Neural progenitor cell (in vitro differentiated cells): ENCODE data around the gene CCDC177. TPM values are rescaled to one million over a fixed set of nuclear protein-coding genes. Genes with fewer than 3 reads are reported as not detected.
A peak's percentile ranks its signal among the peaks of the same experiment; 100 is the strongest.

Experiments
- DNase-seq: peaks from one replicate; pipeline ENCODE4 v3.0.0-alpha.2; 2016; ENCODE audit warnings: low spot score
- H2AFZ ChIP-seq: fragments of 200-600 bp; sonication (generic); replicated peaks from 2 replicates; pipeline ENCODE4 v1.6.1; 2016; ENCODE audit warnings: antibody characterized with exemption
- H3F3A ChIP-seq: fragments of 200-600 bp; sonication (generic); 2 replicates; pipeline ENCODE4 v1.6.1; 2016; ENCODE audit warnings: antibody characterized with exemption, low read depth
- H3K27ac ChIP-seq: fragments of 200-600 bp; sonication (generic); 2 replicates; pipeline ENCODE4 v1.5.1; 2016; ENCODE audit warnings: mild to moderate bottlenecking
- H3K27me3 ChIP-seq: fragments of 200-600 bp; sonication (generic); 2 replicates; pipeline ENCODE4 v1.6.1; 2016; ENCODE audit warnings: mild to moderate bottlenecking, moderate library complexity
- H3K36me3 ChIP-seq: fragments of 200-600 bp; sonication (generic); 2 replicates; pipeline ENCODE4 v1.5.1; 2016
- H3K4me1 ChIP-seq: fragments of 200-600 bp; sonication (generic); 2 replicates; pipeline ENCODE4 v1.6.1; 2016; ENCODE audit warnings: mixed run types
- H3K4me2 ChIP-seq: fragments of 200-600 bp; sonication (generic); 2 replicates; pipeline ENCODE4 v1.6.1; 2016
- H3K4me3 ChIP-seq: fragments of 200-600 bp; sonication (generic); 2 replicates; pipeline ENCODE4 v1.5.1; 2016
- H3K79me2 ChIP-seq: fragments of 200-600 bp; sonication (generic); 2 replicates; pipeline ENCODE4 v1.6.1; 2016; ENCODE audit warnings: low read depth
- H3K9ac ChIP-seq: fragments of 200-600 bp; sonication (generic); 2 replicates; pipeline ENCODE4 v1.6.1; 2016
- H3K9me3 ChIP-seq: fragments of 200-600 bp; sonication (generic); 2 replicates; pipeline ENCODE4 v1.5.1; 2016; ENCODE audit warnings: low read depth
- H4K20me1 ChIP-seq: fragments of 200-600 bp; sonication (generic); 2 replicates; pipeline ENCODE4 v1.6.1; 2016; ENCODE audit warnings: low read depth
- H3K27ac Mint-ChIP-seq: 3 replicates; pipeline ENCODE4 v1.8.0; 2021; ENCODE audit warnings: mixed read lengths
- H3K27me3 Mint-ChIP-seq: 2 replicates; pipeline ENCODE4 v1.8.0; 2022; ENCODE audit warnings: low read depth, mild to moderate bottlenecking, inconsistent platforms, moderate library complexity, mixed read lengths; ENCODE audit not compliant: insufficient read depth
- H3K36me3 Mint-ChIP-seq: 3 replicates; pipeline ENCODE4 v1.8.0; 2021; ENCODE audit warnings: mixed read lengths
- H3K4me1 Mint-ChIP-seq: 3 replicates; pipeline ENCODE4 v1.8.0; 2021; ENCODE audit warnings: mixed read lengths
- H3K4me3 Mint-ChIP-seq: 3 replicates; pipeline ENCODE4 v1.8.0; 2021; ENCODE audit warnings: mild to moderate bottlenecking, moderate library complexity, mixed read lengths
- H3K9me3 Mint-ChIP-seq: 3 replicates; pipeline ENCODE4 v1.8.0; 2020; ENCODE audit warnings: mixed read lengths
- EZH2 ChIP-seq: fragments of 200-600 bp; sonication (generic); IDR thresholded peaks from 2 replicates; pipeline ENCODE4 v1.6.1; 2017; ENCODE audit warnings: antibody characterized with exemption, mild to moderate bottlenecking, moderate library complexity
- EZH2phosphoT487 ChIP-seq: fragments of 200-600 bp; sonication (generic); IDR thresholded peaks from 2 replicates; pipeline ENCODE4 v1.6.1; 2017; ENCODE audit warnings: antibody characterized with exemption
- total RNA-seq: library from RNA; depleted of rRNA; stranded (reverse); fragments of >200 nt; gene quantifications from 2 replicates; pipeline ENCODE4 v1.2.3, GENCODE V29; 2015; ENCODE audit warnings: low replicate concordance
- TF ChIP-seq, protein P1 (sequence below): fragments of 200-600 bp; sonication (generic); IDR thresholded peaks from 2 replicates; pipeline ENCODE4 v1.5.1; 2017; ENCODE audit warnings: antibody characterized with exemption, mild to moderate bottlenecking

Gene CCDC177
- total RNA-seq, 1 donor from 2014 or later: 8.6 TPM

- Histone ChIP-seq H2AFZ (no peak overlapping the region), H3K36me3 (no peaks in the 10 kb centered on the region), H3K4me2 (peak overlapping the region; percentile 95), H3K9ac (no peak overlapping the region), H3K79me2 (peaks cover 62% of the 10 kb centered on the region), H3K27ac (no peak overlapping the region), H3K9me3 (no peaks in the 10 kb centered on the region), H4K20me1 (peaks cover 5% of the 10 kb centered on the region), H3K27me3 (no peaks in the 10 kb centered on the region), H3F3A (peaks cover 22% of the 10 kb centered on the region), H3K4me1 (peaks cover 60% of the 10 kb centered on the region), H3K4me3 (peak overlapping the region; percentile 90)
- Mint-ChIP-seq H3K4me1 (peaks cover 55% of the 10 kb centered on the region), H3K9me3 (no peaks in the 10 kb centered on the region), H3K27me3 (peaks cover 6% of the 10 kb centered on the region), H3K27ac (no peak overlapping the region), H3K4me3 (peak overlapping the region; percentile 89), H3K36me3 (peaks cover 4% of the 10 kb centered on the region)
- no peak for DNase-seq
- TF ChIP-seq EZH2phosphoT487 (no peak), EZH2 (no peak)
Measured at GRCh38 chr14:69613312-69614073, 38.8 kb upstream of the CCDC177 start.

- H3K4me3 ChIP-seq: peak overlapping the region; percentile 90
- peak overlapping the region; percentile 89 for H3K4me3 Mint-ChIP-seq
- no peak for DNase-seq
- peak overlapping the region; percentile 95 for H3K4me2 ChIP-seq
- peaks cover 22% of the 10 kb centered on the region for H3F3A ChIP-seq
- TF ChIP-seq, protein P1, sequence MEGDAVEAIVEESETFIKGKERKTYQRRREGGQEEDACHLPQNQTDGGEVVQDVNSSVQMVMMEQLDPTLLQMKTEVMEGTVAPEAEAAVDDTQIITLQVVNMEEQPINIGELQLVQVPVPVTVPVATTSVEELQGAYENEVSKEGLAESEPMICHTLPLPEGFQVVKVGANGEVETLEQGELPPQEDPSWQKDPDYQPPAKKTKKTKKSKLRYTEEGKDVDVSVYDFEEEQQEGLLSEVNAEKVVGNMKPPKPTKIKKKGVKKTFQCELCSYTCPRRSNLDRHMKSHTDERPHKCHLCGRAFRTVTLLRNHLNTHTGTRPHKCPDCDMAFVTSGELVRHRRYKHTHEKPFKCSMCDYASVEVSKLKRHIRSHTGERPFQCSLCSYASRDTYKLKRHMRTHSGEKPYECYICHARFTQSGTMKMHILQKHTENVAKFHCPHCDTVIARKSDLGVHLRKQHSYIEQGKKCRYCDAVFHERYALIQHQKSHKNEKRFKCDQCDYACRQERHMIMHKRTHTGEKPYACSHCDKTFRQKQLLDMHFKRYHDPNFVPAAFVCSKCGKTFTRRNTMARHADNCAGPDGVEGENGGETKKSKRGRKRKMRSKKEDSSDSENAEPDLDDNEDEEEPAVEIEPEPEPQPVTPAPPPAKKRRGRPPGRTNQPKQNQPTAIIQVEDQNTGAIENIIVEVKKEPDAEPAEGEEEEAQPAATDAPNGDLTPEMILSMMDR: peak; percentile 20
- TF ChIP-seq EZH2: no peak
- peaks cover 55% of the 10 kb centered on the region for H3K79me2 ChIP-seq
- peak overlapping the region; percentile 12 for H2AFZ ChIP-seq
- peaks cover 60% of the 10 kb centered on the region for H3K4me1 ChIP-seq
- H3K27me3 ChIP-seq: no peaks in the 10 kb centered on the region
- H3K36me3 ChIP-seq: no peaks in the 10 kb centered on the region
- no peaks in the 10 kb centered on the region for H3K9me3 ChIP-seq
- peak overlapping the region; percentile 12 for H3K27ac Mint-ChIP-seq
- no peak overlapping the region for H3K9ac ChIP-seq
- peaks cover 4% of the 10 kb centered on the region for H3K36me3 Mint-ChIP-seq
- peaks cover 55% of the 10 kb centered on the region for H3K4me1 Mint-ChIP-seq
- H3K9me3 Mint-ChIP-seq: no peaks in the 10 kb centered on the region
- H4K20me1 ChIP-seq: peaks cover 5% of the 10 kb centered on the region
- peaks cover 6% of the 10 kb centered on the region for H3K27me3 Mint-ChIP-seq
- H3K27ac ChIP-seq: no peak overlapping the region
Measured at GRCh38 chr14:69612783-69613130, 38.1 kb upstream of the CCDC177 start.

GRCh38 chr14:69612014-69612782, 37.5 kb upstream of the CCDC177 start:
- peak overlapping the region; percentile 12 for H2AFZ ChIP-seq
- H3K9me3 Mint-ChIP-seq: no peaks in the 10 kb centered on the region
- no peaks in the 10 kb centered on the region for H3K9me3 ChIP-seq
- DNase-seq: peak; percentile 80
- peaks cover 55% of the 10 kb centered on the region for H3K4me1 ChIP-seq
- H3K36me3 Mint-ChIP-seq: peaks cover 4% of the 10 kb centered on the region
- TF ChIP-seq EZH2phosphoT487: no peak
- TF ChIP-seq, protein P1: no peak
- TF ChIP-seq EZH2: no peak
- peaks cover 22% of the 10 kb centered on the region for H3F3A ChIP-seq
- H3K27me3 Mint-ChIP-seq: peaks cover 6% of the 10 kb centered on the region
- peak overlapping the region; percentile 45 for H3K9ac ChIP-seq
- peak overlapping the region; percentile 90 for H3K4me3 ChIP-seq
- H3K79me2 ChIP-seq: peaks cover 49% of the 10 kb centered on the region
- peaks cover 5% of the 10 kb centered on the region for H4K20me1 ChIP-seq
- peak overlapping the region; percentile 12 for H3K27ac Mint-ChIP-seq
- H3K4me1 Mint-ChIP-seq: peaks cover 57% of the 10 kb centered on the region
- peak overlapping the region; percentile 76 for H3K27ac ChIP-seq
- H3K36me3 ChIP-seq: no peaks in the 10 kb centered on the region
- H3K4me3 Mint-ChIP-seq: peak overlapping the region; percentile 89
- H3K27me3 ChIP-seq: no peaks in the 10 kb centered on the region
- H3K4me2 ChIP-seq: peak overlapping the region; percentile 95
